Common myeloid progenitor, CD34-positive (primary cell): ENCODE data around the gene CADPS2.

Source experiments
- CTCF ChIA-PET: fragments of 350-600 bp; sonication (Branson Sonifier 250); formaldehyde crosslinking; loops from one replicate; lab custom pipeline; 2021; ENCODE audit warnings: antibody characterized with exemption; lab: Charles Lee
- POLR2A ChIA-PET: fragments of 350-600 bp; sonication (Branson Sonifier 250); formaldehyde crosslinking; loops from one replicate; lab custom pipeline; 2021; ENCODE audit warnings: antibody characterized with exemption; lab: Charles Lee
- DNase-seq, 3 donors: peaks; one replicate each; pipeline versions ENCODE4 v3.0.0 to v3.0.0-alpha.2; 2013
- H3K27ac ChIP-seq, 2 experiments: 1 replicate in 1 of 2; 2 replicates in 1 of 2; pipeline ENCODE4 v1.7.0; 2013; ENCODE audit warnings: inconsistent platforms in 2 of 2, low read length in 2 of 2, mild to moderate bottlenecking in 2 of 2, low read depth in 1 of 2, moderate library complexity in 1 of 2; ENCODE audit not compliant: severe bottlenecking in 2 of 2, insufficient read depth in 1 of 2, poor library complexity in 1 of 2
- H3K27me3 ChIP-seq, 5 experiments: replicated peaks in 2 of 5; 1 replicate in 3 of 5; 2 replicates in 2 of 5; pipeline versions ENCODE4 v1.6.1 to v1.7.0; 2013; ENCODE audit warnings: low read length in 4 of 5, mild to moderate bottlenecking in 2 of 5, moderate library complexity in 2 of 5, inconsistent platforms in 1 of 5; ENCODE audit not compliant: insufficient read depth in 5 of 5, control insufficient read depth in 4 of 5
- H3K36me3 ChIP-seq, 4 experiments: 1 replicate in 2 of 4; 2 replicates in 2 of 4; pipeline versions ENCODE4 v1.6.1 to v1.7.0; 2013; ENCODE audit warnings: low read length in 3 of 4, control low read depth in 1 of 4, mild to moderate bottlenecking in 1 of 4; ENCODE audit not compliant: control insufficient read depth in 4 of 4, insufficient read depth in 4 of 4
- H3K4me1 ChIP-seq, 4 experiments: 1 replicate in 3 of 4; 2 replicates in 1 of 4; pipeline versions ENCODE4 v1.6.1 to v1.7.1; 2013; ENCODE audit warnings: low read length in 3 of 4, mild to moderate bottlenecking in 3 of 4, control low read depth in 1 of 4, inconsistent platforms in 1 of 4, moderate library complexity in 1 of 4; ENCODE audit not compliant: control insufficient read depth in 4 of 4, insufficient read depth in 4 of 4; ENCODE audit errors: control extremely low read depth in 1 of 4
- H3K4me3 ChIP-seq, 7 experiments: 1 replicate in 4 of 7; 2 replicates in 3 of 7; pipeline versions ENCODE4 v1.5.1 to v1.7.0; 2013; ENCODE audit warnings: mild to moderate bottlenecking in 7 of 7, low read length in 6 of 7, moderate library complexity in 6 of 7, inconsistent platforms in 2 of 7, low read depth in 2 of 7, control low read depth in 1 of 7; ENCODE audit not compliant: insufficient read depth in 4 of 7, control insufficient read depth in 1 of 7; ENCODE audit errors: extremely low read depth in 1 of 7
- H3K9me3 ChIP-seq, 5 experiments: 1 replicate in 4 of 5; 2 replicates in 1 of 5; pipeline versions ENCODE4 v1.6.1 to v1.7.1; 2013; ENCODE audit warnings: low read length in 4 of 5, mild to moderate bottlenecking in 2 of 5, inconsistent platforms in 1 of 5, low read depth in 1 of 5, moderate library complexity in 1 of 5; ENCODE audit not compliant: control insufficient read depth in 4 of 5, insufficient read depth in 2 of 5; ENCODE audit errors: control extremely low read depth in 1 of 5
- WGBS: methylation state at CpG from one replicate; pipeline ENCODE4 v1.1.5; 2013; ENCODE audit not compliant: insufficient coverage; 5-methylcytosine and 5-hydroxymethylcytosine counted together

The CADPS2 gene

DNA sequence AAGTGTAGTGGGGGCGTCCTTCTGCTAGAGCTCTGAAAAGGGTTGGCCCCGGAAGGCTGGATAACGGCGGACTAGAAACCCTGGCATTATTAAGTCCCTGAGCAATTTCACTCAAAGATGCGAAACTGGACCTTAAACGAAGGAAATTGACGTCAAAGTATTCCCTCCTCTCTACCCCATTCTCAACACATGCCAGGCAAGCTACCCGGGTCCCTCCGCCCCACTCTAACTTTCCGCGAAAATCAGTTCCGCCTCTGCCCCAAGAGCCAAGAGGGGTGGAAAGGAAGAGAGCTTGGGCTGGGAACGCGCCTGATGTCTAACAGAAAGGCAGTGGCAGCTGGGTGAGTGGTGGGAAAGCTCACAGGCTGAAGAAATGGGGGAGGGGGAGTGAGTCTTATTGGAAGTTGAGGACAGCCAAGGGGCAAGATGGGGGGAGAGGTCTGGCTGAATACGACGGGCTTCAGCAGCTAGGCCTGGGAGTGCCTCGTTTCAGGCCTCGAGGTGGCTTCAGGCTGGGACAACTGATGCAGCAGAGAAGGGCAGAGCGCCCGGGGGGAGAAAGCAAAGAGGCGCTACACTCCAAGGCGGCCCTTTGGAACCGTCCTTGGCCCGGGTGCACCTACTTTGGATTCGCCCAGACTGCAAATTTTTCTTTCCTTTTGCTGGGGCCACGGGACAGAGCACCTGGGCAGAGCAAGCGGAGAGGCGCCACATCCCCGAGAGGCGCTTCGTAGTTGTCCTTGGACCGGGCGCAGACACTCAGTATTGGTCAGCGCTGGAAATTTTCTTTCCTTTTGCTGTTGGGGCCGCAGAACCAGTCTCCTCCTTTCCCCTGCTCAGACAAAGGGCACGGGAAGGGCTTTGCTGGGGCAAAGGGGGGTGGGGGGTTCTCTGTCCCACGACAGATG, 579.7 kb downstream of the CADPS2 start:
- Histone ChIP-seq H3K9me3 (peaks cover 0 to 9% (median 0%) of the 10 kb centered on the region in 5 experiments), H3K4me1 (peaks cover 0 to 33% (median 13%) of the 10 kb centered on the region in 4 experiments), H3K27ac (no peak overlapping the region), H3K36me3 (no peaks in the 10 kb centered on the region), H3K4me3 (peak overlapping the region in 1 of 7 experiments; percentile 36), H3K27me3 (peaks cover 36 to 100% (median 59%) of the 10 kb centered on the region in 5 experiments)
- DNase-seq = peak in 1 of 3 donors; percentile 12
- POLR2A ChIA-PET = no interaction called here
- 5% methylated on average over 21 of the region's 37 CpGs for WGBS
- CTCF ChIA-PET = interaction anchor here (1.2 to 1.7 kb wide), 4 partner anchors 10 to 15 kb away, joined by 3 to 5 read pairs (median 4); no protein-coding TSS in a partner anchor

DNA sequence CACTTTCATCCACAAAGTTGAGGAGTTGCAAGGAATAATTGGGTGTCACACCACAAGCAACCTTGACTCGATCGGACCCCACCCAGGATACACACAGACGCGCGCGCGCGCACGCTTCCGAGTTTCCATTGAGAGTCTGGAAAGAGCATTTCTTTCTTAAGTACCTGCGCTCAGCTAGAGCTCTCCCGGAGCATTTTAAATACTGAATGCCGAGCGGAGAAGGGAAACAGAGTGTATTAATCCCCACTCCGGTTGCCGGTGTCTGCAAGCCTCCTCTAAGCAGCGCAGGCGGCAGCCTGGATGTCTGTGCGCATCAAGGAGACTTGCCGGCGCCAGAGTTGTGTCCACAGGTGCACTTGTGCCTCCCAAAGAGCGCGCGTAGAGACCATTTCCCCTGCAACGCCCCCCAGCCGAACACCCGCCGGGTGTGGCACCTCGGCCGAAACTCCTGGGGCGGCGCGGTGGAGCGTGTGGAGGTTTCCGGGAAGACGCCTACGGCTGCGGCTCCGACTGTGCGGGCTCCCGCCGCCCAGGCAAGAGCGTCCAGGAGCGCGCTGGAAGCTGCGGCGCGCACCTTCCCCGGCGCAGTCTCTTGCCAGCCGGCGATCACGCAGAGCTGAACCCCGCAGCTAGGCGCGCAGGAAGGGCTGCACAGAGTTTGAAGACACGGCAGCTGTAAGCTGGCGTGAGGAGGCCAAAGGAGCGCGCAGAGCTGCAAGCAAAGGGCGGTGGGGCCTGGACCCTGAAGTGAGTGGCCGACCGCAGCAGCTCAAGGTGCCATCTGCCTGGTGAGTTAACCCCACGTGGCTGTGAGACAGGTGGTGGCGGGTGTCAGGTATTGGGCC, 580.6 kb downstream of the CADPS2 start:
- H3K27ac ChIP-seq = no peak overlapping the region
- CTCF ChIA-PET = interaction anchor here (1.2 to 1.7 kb wide), 4 partner anchors 10 to 15 kb away, joined by 3 to 5 read pairs (median 4); no protein-coding TSS in a partner anchor
- peak in 2 of 3 donors; percentile 39 to 46 for DNase-seq
- H3K9me3 ChIP-seq = peaks cover 0 to 11% (median 0%) of the 10 kb centered on the region in 5 experiments
- H3K27me3 ChIP-seq = peaks cover 35 to 100% (median 56%) of the 10 kb centered on the region in 5 experiments
- no peaks in the 10 kb centered on the region for H3K36me3 ChIP-seq
- H3K4me3 ChIP-seq = peak overlapping the region in 5 of 7 experiments; percentile 4 to 36 (median 21)
- H3K4me1 ChIP-seq = peaks cover 0 to 33% (median 13%) of the 10 kb centered on the region in 4 experiments
- 2% methylated on average over 59 of the region's 65 CpGs for WGBS
- POLR2A ChIA-PET = no interaction called here

DNA sequence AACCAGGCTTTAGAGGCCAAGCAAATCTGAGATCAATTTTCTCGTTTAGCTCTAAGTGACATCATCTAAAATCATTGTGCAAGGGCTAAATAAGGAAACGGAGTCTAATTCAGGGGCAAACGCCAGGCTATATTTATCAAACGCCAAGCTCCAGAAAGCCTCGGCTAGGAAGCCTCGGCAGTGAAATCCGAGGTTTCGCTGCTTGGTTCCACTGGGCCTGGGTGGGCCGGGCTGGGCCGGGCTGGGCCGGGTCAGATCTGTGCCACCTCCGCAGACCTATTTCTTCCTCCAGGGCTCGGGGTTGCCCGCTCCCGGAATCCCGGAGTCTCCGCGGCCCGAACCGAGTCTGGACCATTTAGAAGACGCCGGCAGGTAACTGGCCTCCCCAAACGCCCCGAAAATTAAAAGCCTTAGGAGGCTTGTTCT, 581.3 kb downstream of the CADPS2 start:
- POLR2A ChIA-PET = no interaction called here
- H3K4me1 ChIP-seq = peaks cover 0 to 27% (median 10%) of the 10 kb centered on the region in 4 experiments
- peaks cover 36 to 100% (median 56%) of the 10 kb centered on the region in 5 experiments for H3K27me3 ChIP-seq
- CTCF ChIA-PET = interaction anchor here (1.2 to 1.7 kb wide), 2 partner anchors 9 to 10 kb away, joined by 3 to 4 read pairs; no protein-coding TSS in a partner anchor
- H3K4me3 ChIP-seq = peak overlapping the region in 2 of 7 experiments; percentile 21 to 33
- DNase-seq = no peak
- 5% methylated on average over 19 of the region's 24 CpGs for WGBS
- H3K9me3 ChIP-seq = peaks cover 0 to 12% (median 0%) of the 10 kb centered on the region in 5 experiments
- no peaks in the 10 kb centered on the region for H3K36me3 ChIP-seq
- H3K27ac ChIP-seq = no peak overlapping the region

DNA sequence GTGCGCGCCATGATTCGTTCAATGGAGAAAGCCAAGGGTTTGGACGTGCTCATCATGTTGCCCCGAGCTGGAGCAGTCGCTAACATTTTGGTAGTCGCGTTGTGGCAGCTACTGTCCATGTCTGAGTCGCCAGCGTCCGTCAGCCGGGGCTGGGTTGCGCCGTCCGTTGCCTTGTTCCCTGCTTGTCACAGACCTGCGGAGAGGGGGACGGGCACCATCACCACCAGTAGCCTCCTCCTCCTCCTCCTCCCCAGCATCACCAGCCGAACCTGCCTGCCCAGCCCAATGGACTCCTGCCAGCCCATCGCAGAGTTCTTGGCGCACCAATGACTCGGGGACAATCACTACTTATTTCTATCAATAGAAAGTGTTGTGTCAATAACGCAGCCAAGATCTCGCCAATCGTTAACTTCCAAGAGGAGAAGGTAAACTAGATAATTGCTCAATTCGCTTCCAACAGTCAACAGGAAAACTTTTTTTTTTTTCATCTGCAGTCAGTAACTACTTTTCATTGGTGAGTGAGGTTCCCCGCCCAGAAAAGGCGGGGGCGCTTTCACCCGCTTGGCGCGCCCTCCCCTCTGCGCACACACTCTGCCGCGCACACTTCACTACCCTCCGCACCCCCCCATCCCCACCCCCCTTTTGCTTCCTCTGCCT, 581.8 kb downstream of the CADPS2 start, which contains the start of gene FEZF1:
FEZF1 (minus strand) TSS at position 432 of the 657 bp plus-strand sequence; CDS start at position 119, 313 bp downstream.
- Histone ChIP-seq H3K9me3 (peaks cover 0 to 12% (median 0%) of the 10 kb centered on the region in 5 experiments), H3K27ac (no peak within 1 kb of the TSS), H3K36me3 (no peaks in the 10 kb centered on the region), H3K27me3 (peaks cover 31 to 100% (median 56%) of the 10 kb centered on the region in 5 experiments), H3K4me1 (peaks cover 0 to 28% (median 10%) of the 10 kb centered on the region in 4 experiments), H3K4me3 (peak within 1 kb of the TSS in 4 of 7 experiments; percentile 4 to 36 (median 27))
- no peak for DNase-seq
- 4% methylated on average over 29 of the region's 35 CpGs for WGBS
- CTCF ChIA-PET = no interaction called here
- POLR2A ChIA-PET = no interaction called here

DNA sequence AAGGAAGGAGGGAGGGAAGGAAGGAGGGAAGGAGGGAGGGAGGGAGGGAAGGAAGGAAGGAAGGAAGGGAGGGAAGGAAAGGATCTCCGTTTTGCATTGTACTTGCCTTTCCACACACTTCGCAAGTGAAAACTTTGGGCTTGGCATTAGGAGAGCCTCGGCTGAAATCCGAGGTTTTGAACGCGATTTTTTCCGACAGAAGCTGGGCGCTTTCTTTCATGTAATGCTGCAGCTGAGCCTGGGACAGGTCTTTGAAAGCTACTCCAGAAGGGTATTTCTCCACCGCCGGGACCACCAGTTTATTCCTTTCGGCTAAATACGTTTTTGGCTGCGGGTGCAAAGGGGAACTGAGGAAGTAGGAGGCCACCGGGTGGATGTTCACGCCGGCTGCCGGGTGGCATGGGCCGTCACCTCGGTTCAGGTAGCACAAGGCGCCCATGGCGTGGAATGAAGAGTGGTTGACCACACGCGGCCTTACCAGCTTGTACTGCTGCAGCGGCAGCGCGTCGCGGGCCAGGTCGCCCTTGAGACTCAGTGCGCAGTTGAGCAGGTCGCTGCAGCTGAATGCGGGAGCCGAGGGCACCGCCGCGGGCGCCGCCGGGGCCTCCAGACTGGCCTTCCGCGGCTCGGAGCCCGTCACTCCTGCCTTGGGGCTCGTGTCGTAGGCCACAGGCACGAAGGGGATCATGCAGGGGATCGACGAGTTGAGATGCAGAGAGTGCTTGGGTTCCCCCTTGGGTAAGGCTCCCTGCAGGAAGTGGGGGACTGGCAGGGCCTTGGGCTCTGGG, 582.5 kb downstream of the CADPS2 start:
- no peaks in the 10 kb centered on the region for H3K36me3 ChIP-seq
- ChIA-PET CTCF (no interaction called here), POLR2A (no interaction called here)
- peaks cover 0 to 12% (median 0%) of the 10 kb centered on the region in 5 experiments for H3K9me3 ChIP-seq
- no peak overlapping the region for H3K4me3 ChIP-seq
- 2% methylated on average over 45 of the region's 48 CpGs for WGBS
- peaks cover 0 to 28% (median 10%) of the 10 kb centered on the region in 4 experiments for H3K4me1 ChIP-seq
- H3K27ac ChIP-seq = no peak overlapping the region
- H3K27me3 ChIP-seq = peaks cover 28 to 100% (median 51%) of the 10 kb centered on the region in 5 experiments
- peak in 2 of 3 donors; percentile 32 to 33 for DNase-seq
